Fibroblast of skin of left quadriceps (primary cell): Measurements from ENCODE around the gene KANK4.

Experiments used
- DNase-seq, 2 experiments: peaks; one replicate each; pipeline ENCODE4 v3.0.0-alpha.2; 2013; ENCODE audit warnings: low read depth in 2 of 2

Gene KANK4

GRCh38 chr1:62318756-62319544 lies at the start of gene KANK4:
Gene KANK4, minus strand, starts transcription at chr1:62319434. Its CDS starts 37,870 bp downstream, at chr1:62281564.
- no peak for DNase-seq

- DNase-seq, result no peak
These were observed 49.8 kb upstream of the KANK4 start for GRCh38 chr1:62368989-62369388.

- no peak for DNase-seq
These were observed 47.8 kb upstream of the KANK4 start for GRCh38 chr1:62367005-62367557.

- no peak for DNase-seq
These were observed 45.5 kb upstream of the KANK4 start for GRCh38 chr1:62364721-62365120.

GRCh38 chr1:62362926-62363325 lies 43.7 kb upstream of the KANK4 start:
- no peak for DNase-seq

GRCh38 chr1:62362061-62362917 lies 43.1 kb upstream of the KANK4 start:
- no peak for DNase-seq

- DNase-seq, result no peak
These were observed 42.2 kb upstream of the KANK4 start for GRCh38 chr1:62361431-62361830.

- no peak for DNase-seq
These were observed 39.6 kb upstream of the KANK4 start for GRCh38 chr1:62358665-62359373.

GRCh38 chr1:62357916-62358315 lies 38.7 kb upstream of the KANK4 start:
- DNase-seq, result no peak

- DNase-seq, result peak; percentile 38 to 54
These were observed 37.1 kb upstream of the KANK4 start for GRCh38 chr1:62356257-62356835.

GRCh38 chr1:62355095-62355494 lies 35.9 kb upstream of the KANK4 start:
- no peak for DNase-seq

GRCh38 chr1:62353853-62354252 lies 34.6 kb upstream of the KANK4 start:
- DNase-seq, result no peak

- no peak for DNase-seq
These were observed 33.2 kb upstream of the KANK4 start for GRCh38 chr1:62352387-62352786.

- DNase-seq, result no peak
These were observed 30.4 kb upstream of the KANK4 start for GRCh38 chr1:62349470-62350233.

GRCh38 chr1:62346886-62347285 lies 27.7 kb upstream of the KANK4 start:
- DNase-seq, result no peak

GRCh38 chr1:62343911-62344310 lies 24.7 kb upstream of the KANK4 start:
- no peak for DNase-seq

GRCh38 chr1:62342270-62342669 lies 23.0 kb upstream of the KANK4 start:
- no peak for DNase-seq

GRCh38 chr1:62341615-62342014 lies 22.4 kb upstream of the KANK4 start:
- no peak for DNase-seq

GRCh38 chr1:62341089-62341488 lies 21.9 kb upstream of the KANK4 start:
- DNase-seq, result no peak

GRCh38 chr1:62337706-62338631 lies 18.7 kb upstream of the KANK4 start:
- no peak for DNase-seq
